GM23338 (cell line): ENCODE measurements around the gene FADD. TPM values are rescaled to one million over a fixed set of nuclear protein-coding genes. Genes with fewer than 3 reads are reported as not detected.

Experiments used
- ATAC-seq: fragments of 200-7000 bp; cut with Tn5 transposase; 3 replicates; pipeline ENCODE4 v1.9.1; 2020
- DNase-seq: peaks from one replicate; pipeline ENCODE4 v3.0.0-alpha.2; 2015; ENCODE audit warnings: low spot score
- H2AFZ ChIP-seq: fragments of 200-600 bp; sonication (generic); 2 replicates; pipeline ENCODE4 v1.8.0; 2016; ENCODE audit warnings: antibody characterized with exemption, mild to moderate bottlenecking, moderate library complexity
- H3F3A ChIP-seq: fragments of 200-600 bp; sonication (generic); replicated peaks from 2 replicates; pipeline ENCODE4 v1.8.0; 2017; ENCODE audit warnings: antibody characterized with exemption, mixed run types, low read depth
- H3K27ac ChIP-seq: fragments of 200-600 bp; sonication (generic); 2 replicates; pipeline ENCODE4 v1.6.1; 2016; ENCODE audit warnings: low read depth
- H3K27me3 ChIP-seq: fragments of 200-600 bp; sonication (generic); 2 replicates; pipeline ENCODE4 v1.8.0; 2016; ENCODE audit warnings: mild to moderate bottlenecking, mixed run types, moderate library complexity; ENCODE audit not compliant: insufficient read depth
- H3K36me3 ChIP-seq: fragments of 200-600 bp; sonication (generic); 2 replicates; pipeline ENCODE4 v1.8.0; 2016; ENCODE audit warnings: mild to moderate bottlenecking; ENCODE audit not compliant: insufficient read depth
- H3K4me1 ChIP-seq: fragments of 200-600 bp; sonication (generic); 2 replicates; pipeline ENCODE4 v1.8.0; 2016; ENCODE audit warnings: mild to moderate bottlenecking, moderate library complexity; ENCODE audit not compliant: insufficient read depth
- H3K4me2 ChIP-seq: fragments of 200-600 bp; sonication (generic); 2 replicates; pipeline ENCODE4 v1.7.1; 2017; ENCODE audit warnings: mixed run types
- H3K4me3 ChIP-seq: fragments of 200-600 bp; sonication (generic); 2 replicates; pipeline ENCODE4 v1.6.1; 2016; ENCODE audit warnings: mixed run types
- H3K79me2 ChIP-seq: fragments of 200-600 bp; sonication (generic); replicated peaks from 2 replicates; pipeline ENCODE4 v1.8.0; 2017; ENCODE audit warnings: mild to moderate bottlenecking; ENCODE audit not compliant: insufficient read depth
- H3K9me2 ChIP-seq: fragments of 200-600 bp; sonication (generic); 2 replicates; pipeline ENCODE4 v1.8.0; 2017; ENCODE audit not compliant: insufficient read depth
- H4K20me1 ChIP-seq: fragments of 200-600 bp; sonication (generic); replicated peaks from 2 replicates; pipeline ENCODE4 v1.8.0; 2017; ENCODE audit warnings: mild to moderate bottlenecking; ENCODE audit not compliant: insufficient read depth
- H3K27ac Mint-ChIP-seq: 2 replicates; pipeline ENCODE4 v1.8.0; 2020; ENCODE audit warnings: inconsistent platforms, mild to moderate bottlenecking, moderate library complexity, mixed read lengths
- H3K27me3 Mint-ChIP-seq: 3 replicates; pipeline ENCODE4 v1.8.0; 2022; ENCODE audit warnings: low read depth, mild to moderate bottlenecking, moderate library complexity, mixed read lengths, inconsistent platforms; ENCODE audit not compliant: insufficient read depth, poor library complexity
- H3K36me3 Mint-ChIP-seq: 3 replicates; pipeline ENCODE4 v1.8.0; 2021; ENCODE audit warnings: low read depth, mild to moderate bottlenecking, inconsistent platforms, moderate library complexity, mixed read lengths
- H3K4me1 Mint-ChIP-seq: 3 replicates; pipeline ENCODE4 v1.8.0; 2020; ENCODE audit warnings: mild to moderate bottlenecking, inconsistent platforms, mixed read lengths
- H3K4me3 Mint-ChIP-seq: 3 replicates; pipeline ENCODE4 v1.8.0; 2021; ENCODE audit warnings: moderate library complexity, mild to moderate bottlenecking, inconsistent platforms, mixed read lengths
- H3K9me3 Mint-ChIP-seq: 3 replicates; pipeline ENCODE4 v1.8.0; 2020; ENCODE audit warnings: moderate library complexity, mild to moderate bottlenecking, inconsistent platforms, mixed read lengths
- CREB1 ChIP-seq: fragments of 250-450 bp; sonication (Bioruptor Pico); IDR thresholded peaks from 2 replicates; pipeline ENCODE4 v1.5.0; 2020; ENCODE audit warnings: low read depth, mild to moderate bottlenecking, moderate library complexity
- EZH2 ChIP-seq: fragments of 200-600 bp; sonication (generic); IDR thresholded peaks from one replicate; pipeline ENCODE4 v1.8.0; 2017; ENCODE audit warnings: antibody characterized with exemption, mild to moderate bottlenecking, low read depth; ENCODE audit not compliant: unreplicated experiment
- EZH2phosphoT487 ChIP-seq: fragments of 200-600 bp; sonication (generic); IDR thresholded peaks from one replicate; pipeline ENCODE4 v1.8.1; 2018; ENCODE audit warnings: antibody characterized with exemption; ENCODE audit not compliant: unreplicated experiment
- STAT1 ChIP-seq: IDR thresholded peaks from one replicate; pipeline ENCODE4 v1.6.1; 2016; ENCODE audit warnings: antibody characterized with exemption; ENCODE audit not compliant: unreplicated experiment
- ZNF114 ChIP-seq: fragments of 250-450 bp; sonication (Bioruptor Pico); IDR thresholded peaks from 2 replicates; pipeline ENCODE4 v1.5.0; 2020; ENCODE audit warnings: mild to moderate bottlenecking, moderate library complexity
- ZNF331 ChIP-seq: fragments of 250-450 bp; sonication (Bioruptor Pico); IDR thresholded peaks from 2 replicates; pipeline ENCODE4 v1.5.0; 2020; ENCODE audit warnings: low read depth, mild to moderate bottlenecking, moderate library complexity
- polyA plus RNA-seq: library from polyadenylated mRNA; unstranded; fragments of >200 nt; fragmentation: Nextera tagmentation; extraction: Ambion mirVana; gene quantifications from 2 replicates; pipeline ENCODE4 v1.2.1, GENCODE V29; 2016
- total RNA-seq: library from RNA; depleted of rRNA; stranded (reverse); fragments of >200 nt; shearing (Covaris generic); gene quantifications from 2 replicates; pipeline ENCODE4 v1.2.3, GENCODE V29; 2014
- TF ChIP-seq, protein P1 (sequence below): IDR thresholded peaks from 2 replicates; pipeline ENCODE4 v1.6.1; 2016; ENCODE audit warnings: antibody characterized with exemption
- TF ChIP-seq, protein P2 (sequence below): IDR thresholded peaks from one replicate; pipeline ENCODE4 v1.6.1; 2018; ENCODE audit warnings: antibody characterized with exemption; ENCODE audit not compliant: unreplicated experiment
- TF ChIP-seq, protein P3 (sequence below), 2 experiments: fragments of 200-600 bp in 1 of 2; sonication (generic) in 1 of 2; conservative IDR thresholded peaks; 2 replicates each; pipeline versions ENCODE4 v1.5.1 to v1.6.1; 2016 to 2017; ENCODE audit warnings: antibody characterized with exemption in 2 of 2, low read depth in 2 of 2, mild to moderate bottlenecking in 2 of 2, moderate library complexity in 1 of 2

Gene FADD
- total and polyA plus RNA-seq, 2 experiments from 2014 or later, result 19.7 to 65.8 TPM

DNA sequence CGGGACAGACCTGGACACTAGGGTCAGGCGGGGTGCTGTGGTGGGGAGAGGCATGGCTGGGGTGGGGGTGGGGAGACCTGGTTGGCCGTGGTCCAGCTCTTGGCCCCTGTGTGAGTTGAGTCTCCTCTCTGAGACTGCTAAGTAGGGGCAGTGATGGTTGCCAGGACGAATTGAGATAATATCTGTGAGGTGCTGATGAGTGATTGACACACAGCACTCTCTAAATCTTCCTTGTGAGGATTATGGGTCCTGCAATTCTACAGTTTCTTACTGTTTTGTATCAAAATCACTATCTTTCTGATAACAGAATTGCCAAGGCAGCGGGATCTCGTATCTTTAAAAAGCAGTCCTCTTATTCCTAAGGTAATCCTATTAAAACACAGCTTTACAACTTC is 3.9 kb downstream of the FADD start:
- DNase-seq, result no peak
- peaks cover 47% of the 10 kb centered on the region for H3K4me1 Mint-ChIP-seq
- peaks cover 15% of the 10 kb centered on the region for H3K27me3 Mint-ChIP-seq
- no peak overlapping the region for H3K27ac Mint-ChIP-seq
- Histone ChIP-seq H3K4me2 (no peak overlapping the region), H3K27ac (peak overlapping the region; percentile 70; the same call in 1 of the 2 replicates), H2AFZ (no peak overlapping the region), H4K20me1 (peaks cover 33% of the 10 kb centered on the region), H3F3A (0 out of 2 replicates have a peak, but pooled peaks cover 10% of the 10 kb centered on the region), H3K4me1 (peaks cover 36% of the 10 kb centered on the region), H3K79me2 (peaks cover 40% of the 10 kb centered on the region), H3K4me3 (no peak overlapping the region), H3K27me3 (no peaks in the 10 kb centered on the region), H3K36me3 (peaks cover 4% of the 10 kb centered on the region; the same call in 1 of the 2 replicates), H3K9me2 (no peaks in the 10 kb centered on the region)
- no peak overlapping the region for H3K4me3 Mint-ChIP-seq
- TF ChIP-seq, protein P1, sequence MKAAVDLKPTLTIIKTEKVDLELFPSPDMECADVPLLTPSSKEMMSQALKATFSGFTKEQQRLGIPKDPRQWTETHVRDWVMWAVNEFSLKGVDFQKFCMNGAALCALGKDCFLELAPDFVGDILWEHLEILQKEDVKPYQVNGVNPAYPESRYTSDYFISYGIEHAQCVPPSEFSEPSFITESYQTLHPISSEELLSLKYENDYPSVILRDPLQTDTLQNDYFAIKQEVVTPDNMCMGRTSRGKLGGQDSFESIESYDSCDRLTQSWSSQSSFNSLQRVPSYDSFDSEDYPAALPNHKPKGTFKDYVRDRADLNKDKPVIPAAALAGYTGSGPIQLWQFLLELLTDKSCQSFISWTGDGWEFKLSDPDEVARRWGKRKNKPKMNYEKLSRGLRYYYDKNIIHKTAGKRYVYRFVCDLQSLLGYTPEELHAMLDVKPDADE, result no peak
- no peak for TF ChIP-seq ZNF331 (CRISPR knock-in tag)
- no peak for TF ChIP-seq EZH2phosphoT487
- TF ChIP-seq CREB1 (CRISPR knock-in tag), result no peak
- no peak for TF ChIP-seq STAT1
- TF ChIP-seq, protein P2, sequence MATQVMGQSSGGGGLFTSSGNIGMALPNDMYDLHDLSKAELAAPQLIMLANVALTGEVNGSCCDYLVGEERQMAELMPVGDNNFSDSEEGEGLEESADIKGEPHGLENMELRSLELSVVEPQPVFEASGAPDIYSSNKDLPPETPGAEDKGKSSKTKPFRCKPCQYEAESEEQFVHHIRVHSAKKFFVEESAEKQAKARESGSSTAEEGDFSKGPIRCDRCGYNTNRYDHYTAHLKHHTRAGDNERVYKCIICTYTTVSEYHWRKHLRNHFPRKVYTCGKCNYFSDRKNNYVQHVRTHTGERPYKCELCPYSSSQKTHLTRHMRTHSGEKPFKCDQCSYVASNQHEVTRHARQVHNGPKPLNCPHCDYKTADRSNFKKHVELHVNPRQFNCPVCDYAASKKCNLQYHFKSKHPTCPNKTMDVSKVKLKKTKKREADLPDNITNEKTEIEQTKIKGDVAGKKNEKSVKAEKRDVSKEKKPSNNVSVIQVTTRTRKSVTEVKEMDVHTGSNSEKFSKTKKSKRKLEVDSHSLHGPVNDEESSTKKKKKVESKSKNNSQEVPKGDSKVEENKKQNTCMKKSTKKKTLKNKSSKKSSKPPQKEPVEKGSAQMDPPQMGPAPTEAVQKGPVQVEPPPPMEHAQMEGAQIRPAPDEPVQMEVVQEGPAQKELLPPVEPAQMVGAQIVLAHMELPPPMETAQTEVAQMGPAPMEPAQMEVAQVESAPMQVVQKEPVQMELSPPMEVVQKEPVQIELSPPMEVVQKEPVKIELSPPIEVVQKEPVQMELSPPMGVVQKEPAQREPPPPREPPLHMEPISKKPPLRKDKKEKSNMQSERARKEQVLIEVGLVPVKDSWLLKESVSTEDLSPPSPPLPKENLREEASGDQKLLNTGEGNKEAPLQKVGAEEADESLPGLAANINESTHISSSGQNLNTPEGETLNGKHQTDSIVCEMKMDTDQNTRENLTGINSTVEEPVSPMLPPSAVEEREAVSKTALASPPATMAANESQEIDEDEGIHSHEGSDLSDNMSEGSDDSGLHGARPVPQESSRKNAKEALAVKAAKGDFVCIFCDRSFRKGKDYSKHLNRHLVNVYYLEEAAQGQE, result no peak
- TF ChIP-seq, protein P3, sequence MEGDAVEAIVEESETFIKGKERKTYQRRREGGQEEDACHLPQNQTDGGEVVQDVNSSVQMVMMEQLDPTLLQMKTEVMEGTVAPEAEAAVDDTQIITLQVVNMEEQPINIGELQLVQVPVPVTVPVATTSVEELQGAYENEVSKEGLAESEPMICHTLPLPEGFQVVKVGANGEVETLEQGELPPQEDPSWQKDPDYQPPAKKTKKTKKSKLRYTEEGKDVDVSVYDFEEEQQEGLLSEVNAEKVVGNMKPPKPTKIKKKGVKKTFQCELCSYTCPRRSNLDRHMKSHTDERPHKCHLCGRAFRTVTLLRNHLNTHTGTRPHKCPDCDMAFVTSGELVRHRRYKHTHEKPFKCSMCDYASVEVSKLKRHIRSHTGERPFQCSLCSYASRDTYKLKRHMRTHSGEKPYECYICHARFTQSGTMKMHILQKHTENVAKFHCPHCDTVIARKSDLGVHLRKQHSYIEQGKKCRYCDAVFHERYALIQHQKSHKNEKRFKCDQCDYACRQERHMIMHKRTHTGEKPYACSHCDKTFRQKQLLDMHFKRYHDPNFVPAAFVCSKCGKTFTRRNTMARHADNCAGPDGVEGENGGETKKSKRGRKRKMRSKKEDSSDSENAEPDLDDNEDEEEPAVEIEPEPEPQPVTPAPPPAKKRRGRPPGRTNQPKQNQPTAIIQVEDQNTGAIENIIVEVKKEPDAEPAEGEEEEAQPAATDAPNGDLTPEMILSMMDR (conservative IDR thresholded peaks at IDR 0.05; ENCODE audit: low read depth in 2 of 2), result no peak
- no peak for TF ChIP-seq ZNF114 (CRISPR knock-in tag)
- H3K36me3 Mint-ChIP-seq, result peaks cover 54% of the 10 kb centered on the region
- no peak for ATAC-seq
- no peaks in the 10 kb centered on the region for H3K9me3 Mint-ChIP-seq

DNA sequence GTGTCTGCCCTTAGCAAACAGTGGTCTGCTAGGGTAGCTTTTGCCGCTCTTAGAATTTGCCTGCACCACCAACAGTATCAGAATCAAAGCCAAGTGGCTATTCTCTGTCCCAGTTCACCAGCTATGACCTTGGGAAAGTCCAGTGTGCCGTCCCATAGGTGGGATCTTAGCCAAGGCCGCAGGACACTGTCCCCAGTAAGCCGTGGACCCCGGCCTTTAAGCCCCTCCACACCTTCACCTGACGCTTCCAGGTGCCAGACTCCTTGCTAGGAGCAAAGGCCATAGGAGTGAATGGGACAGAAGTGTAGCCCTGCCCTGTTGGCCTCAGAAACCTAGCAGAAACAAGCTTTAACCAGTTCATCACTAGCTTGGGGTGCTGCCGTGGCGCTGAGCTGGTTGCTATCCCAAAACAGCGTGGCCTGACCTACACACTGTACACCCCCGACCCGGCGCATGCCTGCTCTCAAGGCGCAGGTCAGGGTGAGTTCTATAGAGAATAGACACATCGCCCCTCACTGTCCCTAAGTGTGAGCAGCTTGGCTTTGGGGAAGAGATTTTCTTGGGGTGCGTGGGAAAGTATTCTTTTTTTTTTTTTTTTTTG is 4.5 kb downstream of the FADD start:
- peaks cover 17% of the 10 kb centered on the region for H3K27me3 Mint-ChIP-seq
- no peak overlapping the region for H3K27ac Mint-ChIP-seq
- no peak overlapping the region for H3K4me2 ChIP-seq
- H3K4me1 ChIP-seq, result peaks cover 34% of the 10 kb centered on the region
- H3K4me3 ChIP-seq, result no peak overlapping the region
- no peaks in the 10 kb centered on the region for H3K9me2 ChIP-seq
- peaks cover 49% of the 10 kb centered on the region for H3K4me1 Mint-ChIP-seq
- peaks cover 54% of the 10 kb centered on the region for H3K36me3 Mint-ChIP-seq
- H3K27ac ChIP-seq, result peak overlapping the region; percentile 70
- H2AFZ ChIP-seq, result no peak overlapping the region
- ATAC-seq (no peak), DNase-seq (no peak)
- H3K9me3 Mint-ChIP-seq, result no peaks in the 10 kb centered on the region
- peaks cover 40% of the 10 kb centered on the region for H3K79me2 ChIP-seq
- TF ChIP-seq CREB1 (CRISPR knock-in tag), result no peak
- TF ChIP-seq, protein P2, result no peak
- no peak for TF ChIP-seq ZNF114 (CRISPR knock-in tag)
- TF ChIP-seq, protein P3 (conservative IDR thresholded peaks at IDR 0.05; ENCODE audit: low read depth in 2 of 2), result no peak
- TF ChIP-seq EZH2, result no peak
- no peak overlapping the region for H3K4me3 Mint-ChIP-seq
- H4K20me1 ChIP-seq, result peaks cover 33% of the 10 kb centered on the region
- H3K27me3 ChIP-seq, result no peaks in the 10 kb centered on the region
- peaks cover 4% of the 10 kb centered on the region; the same call in 1 of the 2 replicates for H3K36me3 ChIP-seq
- 0 out of 2 replicates have a peak, but pooled peaks cover 10% of the 10 kb centered on the region for H3F3A ChIP-seq
